M059J (cell line): ENCODE results near the gene VPS13A. TPM values are rescaled to one million over a fixed set of nuclear protein-coding genes. Genes with fewer than 3 reads are reported as not detected.
A peak's percentile ranks its signal among the peaks of the same experiment; 100 is the strongest.

Experiments
- DNase-seq: peaks from one replicate; pipeline ENCODE4 v3.0.0-alpha.2; 2012; ENCODE audit warnings: low read depth
- total RNA-seq: library from RNA; depleted of rRNA; stranded (reverse); fragments of >200 nt; shearing (Covaris generic); gene quantifications from 2 replicates; pipeline ENCODE4 v1.2.3, GENCODE V29; 2014; rRNA removed

VPS13A gene
- 4.4 and 8.5 TPM in 2 replicates for total RNA-seq

- peak; percentile 96 for DNase-seq
These were observed at the start of gene VPS13A for GRCh38 chr9:77177143-77177893. TSS of gene VPS13A (plus strand) at chr9:77177534. CDS start at chr9:77177705, 171 bp downstream.

GRCh38 chr9:77128125-77128789, 49.1 kb upstream of the VPS13A start:
- DNase-seq: no peak

- peak; percentile 4 for DNase-seq
These were observed 45.9 kb upstream of the VPS13A start for GRCh38 chr9:77131399-77131798.

- no peak for DNase-seq
These were observed 44.3 kb upstream of the VPS13A start for GRCh38 chr9:77133011-77133410.

- DNase-seq: no peak
These were observed 35.0 kb upstream of the VPS13A start for GRCh38 chr9:77142366-77142765.

- DNase-seq: no peak
These were observed 27.5 kb upstream of the VPS13A start for GRCh38 chr9:77149879-77150278.

GRCh38 chr9:77152289-77152688, 25.0 kb upstream of the VPS13A start:
- no peak for DNase-seq

GRCh38 chr9:77156646-77157371, 20.5 kb upstream of the VPS13A start:
- no peak for DNase-seq

- no peak for DNase-seq
These were observed 18.4 kb upstream of the VPS13A start for GRCh38 chr9:77158772-77159513.

GRCh38 chr9:77161191-77161590, 16.1 kb upstream of the VPS13A start:
- no peak for DNase-seq

- no peak for DNase-seq
These were observed 15.4 kb upstream of the VPS13A start for GRCh38 chr9:77161966-77162365.

- DNase-seq: no peak
These were observed 15.0 kb upstream of the VPS13A start for GRCh38 chr9:77162366-77162765.

GRCh38 chr9:77163884-77164283, 13.4 kb upstream of the VPS13A start:
- DNase-seq: no peak

- DNase-seq: no peak
These were observed 11.1 kb upstream of the VPS13A start for GRCh38 chr9:77166193-77166592.

- no peak for DNase-seq
These were observed 6.2 kb upstream of the VPS13A start for GRCh38 chr9:77170991-77171699.

GRCh38 chr9:77175151-77175550, 2.2 kb upstream of the VPS13A start:
- no peak for DNase-seq

GRCh38 chr9:77176106-77176505, 1.2 kb upstream of the VPS13A start:
- DNase-seq: no peak

GRCh38 chr9:77176686-77177142, 620 bp upstream of the VPS13A start:
- DNase-seq: no peak

GRCh38 chr9:77177894-77178794, 810 bp downstream of the VPS13A start:
- DNase-seq: peak; percentile 61

GRCh38 chr9:77180056-77180455, 2.7 kb downstream of the VPS13A start:
- DNase-seq: no peak
